Stimulated activated CD8-positive, alpha-beta memory T cell treated with anti-CD3 and anti-CD28 coated beads, Interleukin-4, amount 100 ng/mL, for 1 hour (primary cell): Measurements from ENCODE around the gene KRTAP12-1.
"Not testable (repeated sequence)": the region's sequence is repeated elsewhere in the genome, so short reads cannot be mapped to it uniquely, and the experiment has no call there.

Experiments
- DNase-seq, 2 donors: peaks; one replicate each; pipeline ENCODE4 v3.0.0-alpha.2; 2020; ENCODE audit warnings: low read depth in 2 of 2, low spot score in 1 of 2

Gene KRTAP12-1

DNA sequence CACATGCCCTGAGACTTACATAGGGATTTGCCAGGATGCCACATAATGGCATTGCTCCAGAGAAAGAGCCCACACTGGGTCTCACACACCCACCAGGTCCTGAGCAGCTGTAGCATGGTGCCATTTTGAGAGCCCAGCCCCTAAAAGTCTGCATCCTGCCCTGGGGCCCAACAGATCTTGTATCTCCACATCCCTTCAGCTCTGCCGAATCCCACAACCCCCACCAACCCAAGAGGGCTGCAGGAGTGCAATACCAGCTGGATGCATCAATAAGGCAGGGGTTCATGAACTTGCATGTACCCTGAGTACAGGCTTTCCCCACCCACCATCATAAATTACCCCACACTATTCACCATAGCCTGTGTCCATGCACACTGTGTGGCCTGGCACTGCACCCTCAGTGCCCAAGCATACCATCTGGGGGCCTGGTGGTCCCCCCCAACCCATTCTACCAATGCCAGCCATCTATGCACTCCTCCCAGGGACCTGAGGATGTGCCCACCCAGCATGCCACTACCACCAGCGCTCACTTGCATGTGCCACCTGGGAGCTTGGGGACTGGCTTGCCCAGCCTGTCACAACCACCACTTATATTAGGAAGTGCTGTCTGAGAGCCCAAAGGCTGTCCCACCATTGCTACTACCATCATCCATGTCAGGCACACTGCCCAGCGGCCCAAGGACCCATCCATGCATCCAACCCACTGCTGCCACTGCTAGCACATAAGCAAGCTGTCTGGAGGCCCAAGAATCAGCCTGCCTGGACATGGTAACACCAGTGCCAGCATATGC, 11.1 kb downstream of the KRTAP12-1 start:
- no peak for DNase-seq

- DNase-seq = no peak
Observed at GRCh38 chr21:44667612-44668011, 14.4 kb downstream of the KRTAP12-1 start.

DNA sequence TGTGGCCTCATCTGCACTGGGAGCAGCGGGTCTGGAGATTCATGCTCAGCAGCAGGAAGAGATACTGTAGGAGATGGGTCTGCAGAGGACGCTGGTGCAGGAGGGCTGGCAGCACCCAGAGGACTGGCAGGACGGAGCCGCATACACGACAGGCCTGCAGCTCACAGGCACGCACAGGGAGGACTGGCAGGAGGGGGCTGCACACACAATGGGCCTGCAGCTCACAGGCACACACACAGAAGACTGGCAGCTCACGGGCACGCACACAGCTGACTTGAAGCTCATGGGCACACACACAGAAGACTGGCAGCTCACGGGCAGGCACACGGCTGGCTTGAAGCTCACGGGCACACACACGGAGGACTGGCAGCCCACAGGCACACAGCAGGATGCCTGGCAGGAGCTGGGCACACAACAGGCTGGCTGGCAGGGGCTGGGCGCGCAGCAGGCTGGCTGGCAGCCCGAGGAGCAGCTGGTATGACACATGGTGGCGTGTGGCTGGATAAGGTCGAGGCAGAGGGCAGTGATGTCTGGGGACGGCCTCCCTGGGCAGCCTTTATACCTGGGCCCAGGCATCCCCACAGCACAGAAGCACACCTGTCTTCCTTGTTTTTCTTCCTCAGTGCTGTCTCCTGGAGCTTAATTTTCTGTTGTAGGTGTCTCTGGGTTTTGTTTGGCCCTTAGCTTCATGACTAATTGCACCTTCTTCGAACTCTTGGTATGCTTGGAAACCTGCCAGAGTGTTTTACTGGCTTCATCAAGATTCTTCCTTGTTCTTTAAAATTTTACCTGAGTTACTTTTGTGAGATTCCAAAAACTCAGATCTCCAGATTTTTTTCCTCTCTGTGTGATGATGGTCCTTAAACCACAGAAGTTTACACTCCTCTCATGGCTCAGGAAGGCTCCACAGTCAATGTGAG, 15.3 kb downstream of the KRTAP12-1 start, which contains the start of gene KRTAP12-2:
KRTAP12-2 (minus strand) TSS at position 527 of the 920 bp plus-strand sequence; CDS start at position 486, 41 bp downstream.
- DNase-seq = no peak

GRCh38 chr21:44664691-44665090, 17.3 kb downstream of the KRTAP12-1 start:
- DNase-seq = no peak

DNA sequence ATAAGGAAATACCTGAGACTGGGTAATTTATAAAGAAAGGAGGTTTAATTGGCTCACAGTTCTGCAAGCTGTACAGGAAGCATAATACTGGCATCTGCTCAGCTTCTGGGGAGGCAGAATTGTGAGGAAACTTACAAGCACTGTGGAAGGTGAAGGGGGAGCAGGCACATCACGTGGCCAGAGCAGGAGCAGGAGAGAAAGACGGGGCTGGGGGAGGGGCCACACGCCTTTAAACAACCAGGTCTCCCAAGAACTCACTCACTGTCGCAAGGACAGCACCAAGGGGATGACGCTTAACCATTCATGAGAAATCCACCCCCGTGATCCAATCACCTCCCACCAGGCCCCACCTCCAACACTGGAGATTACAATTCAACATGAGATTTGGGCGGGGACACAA, 20.4 kb downstream of the KRTAP12-1 start:
- DNase-seq = not testable (repeated sequence)

DNA sequence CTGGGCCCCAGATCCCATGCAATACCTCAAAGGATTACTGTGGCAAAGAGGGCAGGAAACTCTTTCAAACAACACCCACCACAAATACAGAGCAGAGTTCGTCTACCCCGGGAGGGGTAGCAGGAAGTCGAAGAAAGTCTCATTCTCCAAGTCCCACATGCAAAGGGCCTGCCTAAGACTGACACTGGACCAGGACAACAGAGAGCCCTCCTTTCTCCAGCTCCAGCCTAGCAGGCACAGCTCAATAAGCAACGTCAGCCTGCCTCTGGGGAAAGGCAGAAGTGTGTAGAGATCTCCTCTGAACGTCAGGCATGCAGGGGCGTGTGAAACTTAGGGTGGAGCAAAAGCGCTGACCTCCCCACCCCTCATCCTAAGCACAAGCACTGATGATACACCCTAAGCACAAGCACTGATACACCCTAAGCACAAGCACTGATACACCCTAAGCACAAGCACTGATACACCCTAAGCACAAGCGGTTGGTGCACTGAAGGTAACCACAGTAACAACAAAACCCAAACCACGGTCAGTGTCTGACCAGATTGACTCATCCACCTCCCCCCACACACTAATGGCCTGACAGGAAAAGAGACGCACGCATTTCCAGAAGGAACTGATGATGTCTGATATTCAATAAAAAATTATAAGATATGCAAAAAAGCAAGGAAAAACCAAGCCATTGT, 22.9 kb downstream of the KRTAP12-1 start:
- DNase-seq = no peak

DNA sequence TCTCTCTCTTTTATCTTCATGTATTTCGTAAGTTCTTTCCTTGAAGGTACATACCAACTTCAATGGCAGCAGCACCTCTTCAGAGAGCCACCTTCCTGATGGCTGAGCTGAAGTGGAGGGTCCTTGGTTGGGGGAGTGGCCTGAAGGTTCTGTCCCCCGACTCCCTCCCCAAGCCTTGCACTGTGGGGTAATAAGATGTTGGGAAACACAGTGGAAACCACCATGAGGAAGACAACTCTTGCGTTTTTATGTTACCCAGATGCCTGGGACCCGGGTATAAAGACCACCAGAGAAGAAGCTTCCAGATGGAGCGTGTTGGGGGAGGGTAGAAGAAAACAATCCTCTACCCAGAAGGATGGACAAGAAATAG, 23.4 kb downstream of the KRTAP12-1 start:
- DNase-seq = no peak

DNA sequence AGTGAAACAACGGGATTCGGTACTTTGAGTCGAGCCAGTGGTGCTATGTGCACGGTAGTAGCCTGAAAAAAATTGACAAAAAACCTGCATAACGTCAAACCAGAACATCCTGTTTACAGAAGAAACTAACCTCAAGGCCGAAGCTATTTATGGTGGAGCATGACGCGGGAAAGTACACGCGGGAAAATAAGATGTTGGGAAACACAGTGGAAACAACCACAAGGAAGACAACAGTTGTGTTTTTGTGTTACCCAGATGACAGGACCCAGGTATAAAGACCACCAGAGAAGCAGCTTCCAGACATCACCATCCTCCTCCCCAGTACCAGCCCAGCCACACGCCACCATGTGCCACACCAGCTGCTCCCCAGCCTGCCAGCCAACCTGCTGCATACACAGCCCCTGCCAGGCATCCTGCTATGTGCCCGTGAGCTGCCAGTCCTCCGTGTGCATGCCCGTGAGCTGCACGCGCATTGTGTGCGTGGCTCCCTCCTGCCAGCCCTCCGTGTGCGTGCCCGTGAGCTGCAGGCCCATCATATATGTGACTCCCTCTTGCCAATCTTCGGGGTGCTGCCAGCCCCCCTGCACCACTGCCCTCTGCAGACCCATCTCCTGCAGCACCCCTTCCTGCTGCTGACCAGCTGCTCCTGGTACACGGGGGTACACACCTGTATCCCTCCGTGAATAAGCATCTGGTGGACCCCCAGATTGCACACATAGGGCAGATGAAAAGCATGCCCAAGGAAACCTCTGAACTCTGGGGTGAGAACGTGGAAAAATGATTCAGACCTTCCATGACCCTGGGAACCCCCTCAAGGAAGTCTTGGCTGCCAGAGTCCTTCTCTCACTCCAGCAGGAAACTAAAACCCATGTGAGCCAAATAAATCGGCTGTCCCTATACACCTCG, 24.1 kb downstream of the KRTAP12-1 start, which contains the start of gene KRTAP12-3:
KRTAP12-3 (plus strand) TSS at position 298 of the 906 bp plus-strand sequence; CDS start at position 346, 48 bp downstream.
- peak in 1 of 2 donors; percentile 17 for DNase-seq

DNA sequence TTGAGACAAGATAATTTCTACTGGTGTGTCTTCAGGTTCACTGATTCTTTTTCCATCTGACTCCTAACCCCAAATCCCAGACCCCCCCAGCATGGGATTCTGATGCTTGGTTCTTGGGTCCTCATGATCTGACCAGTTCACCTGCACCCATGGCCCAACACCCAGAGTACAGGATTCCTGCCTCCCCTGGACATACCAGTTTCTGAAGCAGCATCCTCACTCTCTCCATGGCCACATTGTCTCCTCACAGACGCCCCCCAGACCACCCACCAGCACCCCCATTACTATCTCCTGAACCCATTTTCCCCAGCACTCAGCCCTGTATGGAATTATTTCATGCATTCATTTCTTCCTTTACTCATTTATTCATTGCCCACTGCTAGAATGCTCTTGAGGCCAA, 25.1 kb downstream of the KRTAP12-1 start:
- no peak for DNase-seq

DNA sequence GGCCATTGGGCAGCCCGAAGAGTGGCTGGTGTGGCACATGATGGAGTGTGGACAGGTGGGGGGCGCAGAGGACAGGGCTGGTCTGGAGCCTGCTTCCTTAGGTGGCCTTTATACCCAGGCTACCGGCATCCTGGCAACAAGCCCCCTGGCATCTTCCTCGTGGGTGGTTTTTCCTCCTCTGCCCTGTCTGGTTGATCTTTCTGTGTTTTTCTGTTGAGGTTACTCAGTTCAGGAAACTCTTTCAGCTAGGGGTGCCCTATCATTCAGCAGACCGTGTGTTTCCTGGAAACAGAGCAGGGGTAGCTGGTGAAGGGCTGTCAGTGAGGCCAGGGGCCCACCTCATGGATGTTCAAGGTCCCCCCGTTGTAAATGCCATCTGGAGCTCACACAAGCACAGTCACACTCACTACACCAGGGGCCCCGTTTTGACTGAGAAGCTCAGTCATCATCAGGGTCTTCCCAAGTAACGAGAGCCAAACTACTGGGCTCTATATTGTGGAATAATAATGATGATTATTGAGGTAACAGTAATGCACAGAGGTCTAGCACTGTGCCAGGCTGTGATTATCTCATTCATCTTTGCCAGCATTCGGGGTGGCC, 27.3 kb downstream of the KRTAP12-1 start, which contains the start of gene KRTAP12-4:
KRTAP12-4 (minus strand) TSS at position 84 of the 600 bp plus-strand sequence; CDS start at position 39, 45 bp downstream.
- DNase-seq = no peak

DNA sequence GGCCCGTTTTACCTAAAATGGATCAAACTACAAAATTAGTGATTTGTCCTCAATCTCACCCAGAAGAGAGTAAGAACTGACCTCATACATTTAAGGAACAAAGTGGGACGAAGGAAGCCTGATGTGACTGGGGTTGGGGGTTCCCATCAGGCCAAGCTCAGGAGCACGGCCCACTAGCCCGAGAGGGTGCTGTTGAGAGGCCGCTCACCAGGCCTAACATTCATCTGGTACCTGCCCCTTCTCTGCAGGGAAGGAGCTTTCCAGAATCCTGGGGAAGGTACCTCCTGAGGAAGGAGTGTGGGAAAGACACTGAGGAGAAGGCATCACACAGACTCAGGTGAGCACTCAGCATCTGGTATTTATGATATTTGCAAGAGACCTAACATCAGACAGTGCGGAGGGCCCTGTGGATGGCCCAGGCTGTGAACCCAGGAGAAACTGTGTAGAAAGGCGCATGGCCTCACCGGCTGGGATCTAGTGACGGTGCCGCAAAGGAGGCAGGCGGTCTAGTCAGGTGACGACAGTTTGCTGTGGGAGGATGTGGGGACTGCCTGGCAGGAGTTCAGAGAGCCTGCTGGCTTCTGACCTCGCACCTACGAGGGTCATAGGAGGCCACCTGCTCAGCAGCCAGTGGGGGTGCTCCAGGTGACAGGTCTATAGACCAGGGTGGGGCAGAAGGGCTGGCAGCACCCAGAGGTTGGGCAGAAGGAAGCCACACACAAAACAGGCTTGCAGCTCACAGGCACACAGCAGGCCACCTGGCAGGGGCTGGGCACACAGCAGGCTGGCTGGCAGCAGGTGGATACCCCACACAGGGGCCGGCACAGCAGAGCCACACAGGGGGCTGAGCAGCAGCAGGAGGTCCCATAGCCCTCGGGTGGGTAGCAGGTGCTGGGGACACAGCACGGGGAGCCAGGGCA, 28.0 kb downstream of the KRTAP12-1 start:
- peak in 1 of 2 donors; percentile 17 for DNase-seq

- DNase-seq = no peak
Observed at GRCh38 chr21:44653123-44653522, 28.8 kb downstream of the KRTAP12-1 start.

GRCh38 chr21:44650973-44651675, 30.8 kb downstream of the KRTAP12-1 start:
- no peak for DNase-seq

- no peak for DNase-seq
Observed at GRCh38 chr21:44650265-44650972, 31.5 kb downstream of the KRTAP12-1 start.

GRCh38 chr21:44649521-44650100, 32.4 kb downstream of the KRTAP12-1 start:
- no peak for DNase-seq

DNA sequence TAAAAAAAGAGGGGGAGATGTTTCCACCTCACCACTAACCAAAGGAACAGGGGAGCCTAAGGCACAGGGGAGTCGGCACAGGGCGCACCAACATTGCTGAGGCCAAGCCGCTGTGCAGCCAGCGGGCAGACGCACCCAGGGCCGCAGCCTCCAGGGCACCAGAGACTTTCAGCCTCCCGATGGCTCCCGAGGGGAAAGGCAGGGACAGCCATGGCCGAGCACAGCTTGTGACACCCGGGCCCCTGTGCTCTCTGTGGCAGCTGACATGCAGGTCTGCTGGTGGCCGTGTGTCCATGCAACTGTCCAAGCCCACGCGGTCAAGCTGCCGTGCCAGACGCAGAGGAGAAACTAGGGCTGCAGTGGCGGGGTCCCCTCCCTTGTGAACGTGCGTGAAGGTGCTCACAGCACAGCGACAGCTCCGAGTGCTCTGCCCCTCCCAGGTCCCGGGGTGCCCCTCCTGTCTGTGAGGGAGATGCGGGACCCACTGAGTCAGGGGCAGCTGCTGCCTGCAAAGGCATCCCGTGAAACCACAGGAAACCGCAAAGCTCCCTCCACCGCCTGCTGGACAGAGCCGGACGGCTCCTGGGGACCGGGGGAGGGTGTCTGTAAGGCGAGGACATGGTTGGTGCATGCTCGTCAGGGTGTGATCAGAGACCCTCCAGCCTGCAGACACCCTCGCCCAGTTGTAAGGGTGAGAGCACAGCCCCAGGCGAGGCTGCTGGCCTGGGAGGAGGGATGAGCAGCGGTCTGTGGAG, 33.2 kb downstream of the KRTAP12-1 start:
- no peak for DNase-seq
